HG03558 (cell line): ENCODE results near the gene MRPL48.

ENCODE experiments used
- ATAC-seq: cut with Tn5 transposase; IDR thresholded peaks from one replicate; pipeline ENCODE4 v1.9.1; 2021; ENCODE audit warnings: moderate number of reproducible peaks; ENCODE audit not compliant: unreplicated experiment; ENCODE audit errors: extremely low read depth

MRPL48 gene

GRCh38 chr11:73830261-73830660, 42.6 kb downstream of the MRPL48 start:
- ATAC-seq: no peak

DNA sequence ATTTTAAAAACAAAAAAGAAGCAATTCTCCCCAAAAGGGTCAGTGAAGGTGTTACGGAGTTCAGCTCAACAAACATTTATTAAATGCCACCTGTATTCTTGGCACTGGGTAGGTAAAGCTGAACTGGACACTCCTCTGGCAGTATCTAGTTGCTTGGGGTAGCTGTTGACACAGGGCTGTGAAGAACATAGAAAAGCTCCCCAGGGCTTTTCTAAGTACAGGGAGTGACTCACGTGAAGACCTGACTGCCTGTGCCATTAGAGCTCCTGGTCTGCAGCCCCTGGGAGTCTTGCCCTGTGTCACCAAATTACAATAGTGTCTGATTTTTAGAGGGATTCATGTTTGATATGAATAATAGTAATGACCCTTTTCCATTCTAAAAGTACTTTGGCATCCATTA, 45.4 kb downstream of the MRPL48 start:
- ATAC-seq: no peak

- no peak for ATAC-seq
Observed at GRCh38 chr11:73838443-73839122, 50.9 kb downstream of the MRPL48 start.

- no peak for ATAC-seq
Observed at GRCh38 chr11:73839123-73839457, 51.4 kb downstream of the MRPL48 start.

DNA sequence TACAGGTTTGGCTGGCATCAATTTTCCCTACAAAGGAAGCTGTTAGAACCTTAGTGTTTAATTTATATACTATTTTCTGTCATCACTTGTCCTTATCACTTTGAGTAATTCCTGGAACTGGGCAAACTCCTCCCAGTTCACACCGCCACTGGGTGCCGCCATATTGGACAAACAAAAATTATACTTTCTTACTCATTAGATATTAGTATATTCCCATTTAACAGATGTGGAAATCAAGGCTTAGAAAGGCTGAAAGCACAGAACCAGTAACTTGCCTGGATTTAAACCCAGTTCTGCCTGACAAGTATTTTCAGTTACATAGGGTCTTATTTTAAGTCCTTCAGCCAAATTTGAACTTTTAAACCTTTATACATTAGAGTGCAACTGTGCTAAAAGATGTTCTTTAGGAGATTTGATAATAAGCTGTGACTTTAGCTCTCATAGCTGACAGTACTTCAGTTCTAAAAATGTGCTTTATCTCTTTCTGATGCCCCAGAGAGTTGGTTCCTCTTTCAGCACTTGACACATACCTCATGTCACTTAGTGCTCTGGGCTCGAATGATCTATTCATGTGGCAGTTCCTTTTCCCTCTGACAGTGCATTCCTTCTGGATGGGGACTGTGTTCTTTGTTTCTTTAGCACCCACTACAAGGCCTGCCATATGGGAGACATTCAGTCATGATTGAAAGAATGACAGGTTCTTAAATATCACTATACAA, 63.5 kb downstream of the MRPL48 start:
- no peak for ATAC-seq

GRCh38 chr11:73852049-73852448, 64.4 kb downstream of the MRPL48 start:
- no peak for ATAC-seq

GRCh38 chr11:73854680-73855079, 67.0 kb downstream of the MRPL48 start:
- no peak for ATAC-seq

DNA sequence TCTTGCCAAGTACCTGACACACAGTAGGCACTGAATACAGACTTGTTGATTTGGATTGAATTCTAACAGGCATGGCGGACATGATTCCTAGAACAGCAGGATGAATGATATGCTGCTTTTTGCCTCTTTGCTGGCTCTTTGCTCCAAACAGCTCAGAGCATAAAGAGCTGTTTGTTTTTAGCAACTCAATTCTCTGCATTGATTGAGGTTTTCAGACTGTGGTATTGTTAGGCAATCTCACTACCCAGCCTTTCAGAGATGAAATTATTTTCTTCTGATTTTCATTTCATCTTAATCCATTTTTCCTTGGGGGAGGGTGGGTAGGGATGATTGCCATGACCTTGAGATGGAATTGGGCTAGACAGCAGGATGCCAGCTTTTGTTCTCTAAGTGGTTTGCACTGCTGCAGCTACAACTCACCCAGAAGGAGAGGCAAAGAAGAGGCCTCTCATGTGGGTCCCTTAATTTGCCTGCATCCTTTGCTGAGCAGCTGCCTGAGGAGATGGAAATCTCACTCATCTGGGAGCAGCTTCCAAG, 68.4 kb downstream of the MRPL48 start:
- no peak for ATAC-seq

GRCh38 chr11:73859671-73860070, 72.0 kb downstream of the MRPL48 start:
- ATAC-seq: no peak

DNA sequence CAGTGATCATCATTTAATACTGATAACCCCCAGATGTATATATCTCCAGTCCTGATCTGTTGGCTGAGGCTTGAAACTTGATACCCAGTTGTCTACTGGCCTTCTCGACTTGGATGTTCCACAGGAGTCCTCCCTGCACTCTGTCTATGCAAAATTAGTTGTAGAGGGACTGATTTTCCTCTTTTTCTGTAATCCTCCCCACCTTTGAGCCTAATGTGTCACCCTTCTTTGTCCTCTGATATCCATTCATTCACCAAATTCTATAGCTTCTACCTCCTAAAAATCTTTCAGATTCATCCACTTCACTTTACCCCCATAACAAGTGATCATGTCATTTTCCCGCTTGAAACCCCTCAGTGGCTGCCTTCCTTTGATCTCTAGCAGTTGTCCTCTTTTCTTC, 72.5 kb downstream of the MRPL48 start:
- no peak for ATAC-seq

GRCh38 chr11:73862986-73863385, 75.3 kb downstream of the MRPL48 start:
- ATAC-seq: no peak

GRCh38 chr11:73866095-73866579, 78.5 kb downstream of the MRPL48 start:
- no peak for ATAC-seq

DNA sequence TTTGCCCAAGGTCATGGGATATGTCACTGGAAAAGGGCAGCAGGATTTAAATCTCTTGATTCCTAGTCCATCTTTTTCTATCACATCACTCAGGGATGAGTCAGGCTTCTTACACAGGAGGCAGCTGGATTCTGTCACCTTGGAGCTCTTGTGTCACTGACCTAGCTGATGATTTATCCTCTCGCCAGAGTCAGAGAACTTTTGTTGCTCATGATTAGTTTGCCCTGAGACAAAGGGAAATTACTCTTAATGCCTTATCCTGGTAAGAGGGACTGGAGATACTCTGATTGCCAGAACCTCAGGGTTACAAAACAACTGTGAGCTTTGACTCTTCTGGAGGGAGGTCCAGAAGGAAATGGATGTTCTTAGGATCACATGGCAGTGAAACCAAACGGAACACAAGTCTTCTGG, 78.9 kb downstream of the MRPL48 start:
- ATAC-seq: no peak

- ATAC-seq: no peak
Observed at GRCh38 chr11:73869332-73869949, 81.8 kb downstream of the MRPL48 start.

DNA sequence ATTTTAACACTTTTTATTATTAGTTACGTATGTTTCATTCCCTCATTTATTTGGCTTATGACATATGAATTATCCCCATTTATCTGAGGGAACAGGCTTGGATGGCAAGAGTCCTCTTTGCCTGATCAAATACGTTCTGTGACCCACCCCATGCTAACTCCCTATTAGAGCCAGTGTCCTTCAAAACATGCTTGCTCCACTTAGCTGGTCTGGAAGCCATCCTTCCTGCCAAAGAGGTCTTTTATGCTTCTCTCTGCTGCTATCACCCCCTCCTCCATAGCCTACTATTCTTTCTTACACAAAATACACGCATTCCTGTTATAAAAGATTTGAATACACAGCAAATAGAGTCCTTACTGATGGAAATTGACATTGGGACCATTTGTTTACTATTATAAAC, 82.6 kb downstream of the MRPL48 start:
- ATAC-seq: no peak

DNA sequence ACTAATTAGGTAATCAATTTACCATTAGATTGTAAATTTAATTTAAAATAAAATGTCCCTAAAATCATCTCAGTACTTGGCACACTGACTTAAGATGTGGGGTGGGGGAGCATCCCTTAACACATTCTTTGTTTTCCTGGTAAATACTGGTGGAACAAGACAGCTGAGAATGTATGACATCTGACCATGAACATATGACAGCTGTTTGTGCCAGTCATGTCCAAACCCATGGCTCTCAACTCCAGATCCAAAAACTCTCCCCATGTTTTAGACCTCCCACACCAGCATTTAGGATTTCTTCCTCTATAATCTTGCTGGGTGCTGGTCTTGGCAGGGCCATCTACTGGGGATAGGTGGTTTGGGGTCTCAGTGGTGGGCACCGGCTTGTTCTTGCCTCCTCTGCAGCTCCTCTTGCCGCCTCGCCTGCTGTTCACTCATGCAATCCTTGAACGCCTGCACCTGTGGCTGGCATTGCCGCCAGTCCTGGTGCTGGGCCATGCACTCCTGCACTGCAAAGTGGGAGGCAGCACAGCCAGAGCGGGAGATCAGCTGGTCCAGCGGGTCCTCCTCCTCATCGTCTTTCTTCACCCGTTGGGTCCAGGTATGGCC, 85.2 kb downstream of the MRPL48 start:
- ATAC-seq: no peak

- ATAC-seq: no peak
Observed at GRCh38 chr11:73875380-73875779, 87.7 kb downstream of the MRPL48 start.

- no peak for ATAC-seq
Observed at GRCh38 chr11:73875840-73876239, 88.2 kb downstream of the MRPL48 start.

DNA sequence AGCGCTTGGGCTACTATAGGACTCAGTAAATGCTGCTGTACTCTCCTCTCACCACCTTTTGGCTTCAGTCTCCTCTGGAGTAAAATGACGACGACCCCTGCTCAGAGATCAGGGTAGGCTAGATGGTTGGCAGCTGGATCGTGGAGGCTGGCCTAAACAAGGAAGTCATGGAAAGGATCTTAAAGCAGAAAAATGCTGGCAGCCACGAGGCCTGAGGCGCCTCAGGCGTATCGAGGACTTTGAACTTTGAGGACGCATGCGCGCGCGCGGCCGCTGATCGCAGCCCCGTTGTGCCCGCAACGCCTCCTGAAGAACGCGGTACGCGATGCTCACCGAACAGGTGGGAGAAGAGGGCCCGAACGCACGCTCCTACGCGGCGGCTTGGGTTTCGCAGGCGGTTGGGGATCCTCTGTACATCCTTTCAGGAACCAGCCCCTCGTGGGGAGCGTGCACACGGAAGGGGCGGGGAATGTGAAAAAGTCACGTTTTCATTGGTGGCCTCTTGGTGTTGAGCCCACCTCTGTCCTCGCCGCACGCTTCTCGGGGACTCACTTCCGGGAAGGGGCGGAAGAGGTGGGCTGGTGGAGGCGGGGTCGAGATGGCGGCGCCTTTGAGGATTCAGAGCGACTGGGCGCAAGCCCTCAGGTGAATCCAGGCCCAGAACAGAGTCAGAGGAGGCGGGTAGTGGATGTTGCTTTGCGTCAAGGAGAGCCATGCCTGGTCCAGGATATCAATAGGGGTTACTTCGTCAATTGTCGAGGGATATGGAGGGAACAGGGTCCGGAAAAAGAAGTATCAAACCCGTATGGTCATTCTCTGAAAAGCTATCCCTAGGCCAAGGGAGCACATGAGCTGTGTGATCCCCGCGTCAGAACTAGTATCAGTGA, 89.0 kb downstream of the MRPL48 start, which contains the start of the genes COA4 and PAAF1:
Gene COA4 (minus strand): TSS at position 423 of the 887 bp plus-strand sequence. CDS start 3,468 bp downstream, outside the sequence.
Gene PAAF1 (plus strand): TSS at position 576 of the 887 bp plus-strand sequence. CDS start 23 bp downstream, at position 599.
- peak; percentile 80 for ATAC-seq

GRCh38 chr11:73878771-73879170, 91.1 kb downstream of the MRPL48 start:
- no peak for ATAC-seq
